Trophoblast cell (in vitro differentiated cells and primary cell): ENCODE data around the gene CLTC.

ENCODE experiments used
- DNase-seq, 2 donors: peaks; one replicate each; pipeline ENCODE4 v3.0.0-alpha.2; 2016
- H2AFZ ChIP-seq: 2 replicates; pipeline ENCODE4 v1.6.1; 2013; ENCODE audit warnings: low read length, moderate library complexity, mild to moderate bottlenecking; ENCODE audit not compliant: insufficient read depth, poor library complexity
- H2AK5ac ChIP-seq: 2 replicates; pipeline ENCODE4 v1.6.1; 2013; ENCODE audit warnings: mild to moderate bottlenecking, low read length
- H2BK120ac ChIP-seq: 2 replicates; pipeline ENCODE4 v1.6.1; 2013; ENCODE audit warnings: low read length, mild to moderate bottlenecking, moderate library complexity; ENCODE audit not compliant: insufficient read depth, poor library complexity
- H2BK12ac ChIP-seq: 2 replicates; pipeline ENCODE4 v1.6.1; 2013; ENCODE audit warnings: mild to moderate bottlenecking, low read length, moderate library complexity
- H2BK5ac ChIP-seq: 2 replicates; pipeline ENCODE4 v1.6.1; 2013; ENCODE audit warnings: low read length, low read depth, moderate library complexity, mild to moderate bottlenecking; ENCODE audit not compliant: poor library complexity
- H3K14ac ChIP-seq: 2 replicates; pipeline ENCODE4 v1.6.1; 2013; ENCODE audit warnings: mild to moderate bottlenecking, low read length
- H3K18ac ChIP-seq: 2 replicates; pipeline ENCODE4 v1.6.1; 2013; ENCODE audit warnings: mild to moderate bottlenecking, low read length
- H3K23ac ChIP-seq: 2 replicates; pipeline ENCODE4 v1.6.1; 2013; ENCODE audit warnings: low read length
- H3K27ac ChIP-seq: 2 replicates; pipeline ENCODE4 v1.5.1; 2013; ENCODE audit warnings: low read depth, mild to moderate bottlenecking, inconsistent platforms, low read length, moderate library complexity
- H3K27me3 ChIP-seq: 2 replicates; pipeline ENCODE4 v1.6.1; 2013; ENCODE audit warnings: inconsistent platforms, mild to moderate bottlenecking, low read length, moderate library complexity; ENCODE audit not compliant: insufficient read depth
- H3K36me3 ChIP-seq, 2 experiments: 1 replicate in 1 of 2; 2 replicates in 1 of 2; pipeline ENCODE4 v1.6.1; 2013; ENCODE audit warnings: low read length in 2 of 2, mild to moderate bottlenecking in 2 of 2, moderate library complexity in 1 of 2; ENCODE audit not compliant: insufficient read depth in 2 of 2, control insufficient read depth in 1 of 2
- H3K4ac ChIP-seq: 2 replicates; pipeline ENCODE4 v1.6.1; 2013; ENCODE audit warnings: low read depth, mild to moderate bottlenecking, low read length, moderate library complexity
- H3K4me1 ChIP-seq, 2 experiments: 1 replicate in 1 of 2; 2 replicates in 1 of 2; pipeline ENCODE4 v1.6.1; 2013; ENCODE audit warnings: low read length in 2 of 2, mild to moderate bottlenecking in 2 of 2, moderate library complexity in 1 of 2; ENCODE audit not compliant: insufficient read depth in 2 of 2, control insufficient read depth in 1 of 2
- H3K4me2 ChIP-seq: 2 replicates; pipeline ENCODE4 v1.6.1; 2013; ENCODE audit warnings: inconsistent platforms, mild to moderate bottlenecking, low read length, moderate library complexity
- H3K4me3 ChIP-seq: 2 replicates; pipeline ENCODE4 v1.5.1; 2013; ENCODE audit warnings: mild to moderate bottlenecking, low read depth, low read length, inconsistent platforms
- H3K79me1 ChIP-seq: one replicate; pipeline ENCODE4 v1.6.1; 2013; ENCODE audit warnings: low read length
- H3K79me2 ChIP-seq: 2 replicates; pipeline ENCODE4 v1.6.1; 2013; ENCODE audit warnings: low read length, mild to moderate bottlenecking; ENCODE audit not compliant: control insufficient read depth, insufficient read depth, poor library complexity
- H3K9ac ChIP-seq: 2 replicates; pipeline ENCODE4 v1.6.1; 2013; ENCODE audit warnings: mild to moderate bottlenecking, low read length
- H3K9me3 ChIP-seq: 2 replicates; pipeline ENCODE4 v1.6.1; 2013; ENCODE audit warnings: low read depth, mild to moderate bottlenecking, control low read depth, inconsistent platforms, low read length; ENCODE audit not compliant: insufficient read depth
- H4K12ac ChIP-seq: 2 replicates; pipeline ENCODE4 v1.6.1; 2013; ENCODE audit warnings: low read depth, mild to moderate bottlenecking, low read length, moderate library complexity
- H4K8ac ChIP-seq: 2 replicates; pipeline ENCODE4 v1.6.1; 2013; ENCODE audit warnings: low read depth, mild to moderate bottlenecking, low read length, moderate library complexity
- H4K91ac ChIP-seq: one replicate; pipeline ENCODE4 v1.6.1; 2013; ENCODE audit warnings: low read depth, mild to moderate bottlenecking, low read length, moderate library complexity
- whole genome bisulfite sequencing: extraction: QIAGEN DNeasy Blood & Tissue Kit; methylation state at CpG from one replicate; pipeline ENCODE4 v1.1.7; 2013; ENCODE audit warnings: missing lambda C conversion rate; ENCODE audit not compliant: insufficient read length, insufficient coverage; ENCODE audit errors: extremely low coverage; 5-methylcytosine and 5-hydroxymethylcytosine counted together

Gene CLTC

DNA sequence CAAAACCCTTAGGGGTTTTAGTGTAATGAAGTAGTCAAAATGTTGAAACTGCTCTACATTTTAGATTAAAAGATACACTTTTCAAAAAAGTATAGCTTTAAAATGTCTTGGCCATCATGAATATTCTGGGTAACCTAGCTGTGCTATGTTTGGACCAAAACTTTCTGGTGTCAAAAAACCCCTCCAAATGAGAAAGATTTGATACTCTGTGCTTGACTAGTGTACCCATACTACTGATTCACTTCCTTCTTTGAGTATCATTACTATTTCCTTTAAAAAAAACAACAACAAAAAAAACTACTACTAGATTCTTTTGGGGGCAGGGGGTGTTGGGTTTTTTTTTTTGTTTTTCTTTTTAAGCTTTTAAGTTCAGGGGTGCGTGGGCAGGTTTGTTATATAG is 50.2 kb downstream of the CLTC start:
- H2BK5ac ChIP-seq = no peak overlapping the region
- no peak overlapping the region for H2AK5ac ChIP-seq
- no peak overlapping the region for H3K9ac ChIP-seq
- no peak overlapping the region for H4K12ac ChIP-seq
- H3K14ac ChIP-seq = no peak overlapping the region
- H3K27me3 ChIP-seq = no peaks in the 10 kb centered on the region
- no peak overlapping the region for H2BK120ac ChIP-seq
- H3K79me1 ChIP-seq = no peaks in the 10 kb centered on the region
- H3K4me3 ChIP-seq = no peak overlapping the region
- no peak overlapping the region for H2AFZ ChIP-seq
- H3K18ac ChIP-seq = no peak overlapping the region
- no peak overlapping the region for H3K23ac ChIP-seq
- H2BK12ac ChIP-seq = no peak overlapping the region
- no peaks in the 10 kb centered on the region for H3K79me2 ChIP-seq
- WGBS = no CpG with 5 or more reads among the region's 1 CpG
- H3K27ac ChIP-seq = no peak overlapping the region
- H4K8ac ChIP-seq = no peak overlapping the region
- no peaks in the 10 kb centered on the region for H3K4me1 ChIP-seq
- H4K91ac ChIP-seq = no peak overlapping the region
- H3K9me3 ChIP-seq = no peaks in the 10 kb centered on the region
- DNase-seq = no peak
- H3K4ac ChIP-seq = no peak overlapping the region
- no peak overlapping the region for H3K4me2 ChIP-seq
- peaks cover 11 to 27% of the 10 kb centered on the region in 2 experiments for H3K36me3 ChIP-seq

GRCh38 chr17:59671386-59671785 is 51.7 kb downstream of the CLTC start:
- no peak overlapping the region for H3K23ac ChIP-seq
- H3K4me1 ChIP-seq = no peaks in the 10 kb centered on the region
- H2BK120ac ChIP-seq = no peak overlapping the region
- DNase-seq = no peak
- H2BK12ac ChIP-seq = no peak overlapping the region
- H3K9ac ChIP-seq = no peak overlapping the region
- peaks cover 8 to 23% of the 10 kb centered on the region in 2 experiments for H3K36me3 ChIP-seq
- H3K4me3 ChIP-seq = no peak overlapping the region
- no peaks in the 10 kb centered on the region for H3K9me3 ChIP-seq
- no peak overlapping the region for H3K14ac ChIP-seq
- no peak overlapping the region for H2AK5ac ChIP-seq
- no peak overlapping the region for H3K4me2 ChIP-seq
- no peaks in the 10 kb centered on the region for H3K79me1 ChIP-seq
- no peak overlapping the region for H4K12ac ChIP-seq
- no peak overlapping the region for H2BK5ac ChIP-seq
- no peak overlapping the region for H3K4ac ChIP-seq
- WGBS = no CpG with 5 or more reads among the region's 1 CpG
- no peak overlapping the region for H4K8ac ChIP-seq
- H3K79me2 ChIP-seq = no peaks in the 10 kb centered on the region
- H4K91ac ChIP-seq = no peak overlapping the region
- no peaks in the 10 kb centered on the region for H3K27me3 ChIP-seq
- no peak overlapping the region for H3K18ac ChIP-seq
- H3K27ac ChIP-seq = no peak overlapping the region
- H2AFZ ChIP-seq = no peak overlapping the region

DNA sequence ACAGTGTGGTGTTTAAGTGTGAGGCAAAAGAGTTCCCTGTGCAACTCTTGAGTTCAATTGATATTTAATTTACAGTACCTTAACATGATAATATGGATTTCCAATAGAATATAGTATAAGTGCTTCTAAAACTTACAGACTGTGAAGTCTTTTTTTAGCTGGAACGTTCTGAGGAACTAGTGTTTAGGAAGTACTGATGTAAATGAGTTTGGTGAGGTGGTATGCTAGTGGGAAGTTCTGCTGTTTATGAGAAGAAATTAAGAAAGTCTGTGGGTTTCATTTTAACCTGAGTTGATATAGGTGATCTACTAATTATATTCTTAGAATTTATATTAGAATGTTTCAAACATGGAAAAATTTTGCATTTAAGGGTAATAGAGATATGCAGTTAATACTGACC is 55.5 kb downstream of the CLTC start:
- H4K12ac ChIP-seq = no peak overlapping the region
- H4K8ac ChIP-seq = no peak overlapping the region
- no peak overlapping the region for H3K14ac ChIP-seq
- no CpG with 5 or more reads among the region's 1 CpG for WGBS
- no peak overlapping the region for H2AFZ ChIP-seq
- H3K4me2 ChIP-seq = no peak overlapping the region
- H3K18ac ChIP-seq = no peak overlapping the region
- H3K9ac ChIP-seq = no peak overlapping the region
- H3K79me2 ChIP-seq = no peaks in the 10 kb centered on the region
- H3K4me1 ChIP-seq = no peaks in the 10 kb centered on the region
- no peak for DNase-seq
- H3K27ac ChIP-seq = no peak overlapping the region
- no peak overlapping the region for H2AK5ac ChIP-seq
- H2BK5ac ChIP-seq = no peak overlapping the region
- no peak overlapping the region for H2BK12ac ChIP-seq
- no peak overlapping the region for H3K4ac ChIP-seq
- H3K9me3 ChIP-seq = no peaks in the 10 kb centered on the region
- no peaks in the 10 kb centered on the region for H3K27me3 ChIP-seq
- H3K36me3 ChIP-seq = peaks cover 17 to 29% of the 10 kb centered on the region in 2 experiments
- no peak overlapping the region for H3K4me3 ChIP-seq
- H3K23ac ChIP-seq = no peak overlapping the region
- H2BK120ac ChIP-seq = no peak overlapping the region
- H3K79me1 ChIP-seq = no peaks in the 10 kb centered on the region
- no peak overlapping the region for H4K91ac ChIP-seq

DNA sequence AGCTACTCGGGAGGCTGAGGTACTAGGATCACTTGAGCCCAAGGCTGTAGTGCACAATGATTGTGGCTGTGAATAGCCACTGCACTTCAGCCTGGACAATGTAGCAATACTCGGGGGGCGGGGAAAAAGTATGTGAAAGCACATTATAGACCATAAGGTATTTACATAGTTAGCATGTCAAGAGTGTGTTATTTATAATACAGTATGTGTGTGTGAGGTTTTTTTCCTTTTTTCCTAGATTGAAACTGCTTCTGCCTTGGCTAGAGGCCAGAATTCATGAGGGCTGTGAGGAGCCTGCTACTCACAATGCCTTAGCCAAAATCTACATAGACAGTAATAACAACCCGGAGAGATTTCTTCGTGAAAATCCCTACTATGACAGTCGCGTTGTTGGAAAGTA is 57.0 kb downstream of the CLTC start:
- Histone ChIP-seq H3K23ac (no peak overlapping the region), H2AK5ac (no peak overlapping the region), H4K8ac (no peak overlapping the region), H2BK120ac (no peak overlapping the region), H3K9ac (no peak overlapping the region), H3K27me3 (no peaks in the 10 kb centered on the region), H3K4me2 (no peak overlapping the region), H3K9me3 (no peaks in the 10 kb centered on the region), H3K4me1 (no peaks in the 10 kb centered on the region), H4K12ac (no peak overlapping the region), H3K14ac (no peak overlapping the region), H3K4me3 (no peak overlapping the region), H2AFZ (no peak overlapping the region), H3K18ac (no peak overlapping the region), H3K27ac (no peak overlapping the region), H3K79me2 (no peaks in the 10 kb centered on the region), H3K4ac (no peak overlapping the region), H4K91ac (no peak overlapping the region), H3K79me1 (no peaks in the 10 kb centered on the region), H2BK5ac (no peak overlapping the region), H3K36me3 (peaks cover 17 to 32% of the 10 kb centered on the region in 2 experiments), H2BK12ac (no peak overlapping the region)
- DNase-seq = no peak
- no CpG with 5 or more reads among the region's 7 CpGs for WGBS
